HCT116 (cell line): Measurements from ENCODE around the gene A4GALT. TPM values are rescaled to one million over a fixed set of nuclear protein-coding genes. Genes with fewer than 3 reads are reported as not detected.

Experiments used
- ATAC-seq: fragments of 200-7000 bp; cut with Tn5 transposase; 2 replicates; pipeline ENCODE4 v1.9.1; 2020; ENCODE audit warnings: mild to moderate bottlenecking, moderate library complexity
- BruUV-seq: library from RNA; stranded (reverse); fragments of 400-500 nt; replicated peaks from 2 replicates; lab custom pipeline; 2021; lab: Mats Ljungman, UMichigan
- CTCF ChIA-PET: fragments of 300-600 bp; sonication (Branson Sonifier 250); formaldehyde crosslinking; loops from one replicate; lab custom pipeline; 2021; ENCODE audit warnings: antibody characterized with exemption; lab: Charles Lee
- POLR2A ChIA-PET: fragments of 300-600, 350-600 bp; sonication (Branson Sonifier 250); formaldehyde crosslinking; loops from one replicate; lab custom pipeline; 2021; ENCODE audit warnings: antibody characterized with exemption; lab: Charles Lee
- RAD21 ChIA-PET, 2 experiments: fragments of 300-600 bp; sonication (Branson Sonifier 250); formaldehyde crosslinking; loops; one replicate each; lab custom pipeline; 2023; ENCODE audit warnings: low total read pairs in 2 of 2; ENCODE audit not compliant: uncharacterized antibody in 2 of 2, unreplicated experiment in 2 of 2, low non-redundant PET in 1 of 2; lab: Charles Lee
- DNase-seq: peaks from one replicate; pipeline ENCODE4 v3.0.0-alpha.2; 2010; ENCODE audit warnings: low read depth, low spot score
- H2AFZ ChIP-seq: fragments of 200-600 bp; shearing (Covaris generic), sonication (generic); 2 replicates; pipeline ENCODE4 v1.6.1; 2017; ENCODE audit warnings: low read depth, mixed run types, mixed read lengths, antibody characterized with exemption, low read length; ENCODE audit not compliant: poor library complexity, severe bottlenecking
- H3K27ac ChIP-seq: 2 replicates; pipeline ENCODE4 v1.5.1; 2012; ENCODE audit warnings: low read depth, low read length
- H3K27me3 ChIP-seq: fragments of 200-600 bp; sonication (generic); 2 replicates; pipeline ENCODE4 v1.6.1; 2016; ENCODE audit warnings: mixed run types, low read length, mixed read lengths; ENCODE audit not compliant: insufficient read depth
- H3K36me3 ChIP-seq, 2 experiments: fragments of 200-500 bp in 1 of 2; fragments of 200-600 bp in 1 of 2; sonication (Bioruptor generic) in 1 of 2; sonication (generic) in 1 of 2; 2 replicates each; pipeline versions ENCODE4 v1.5.1 to v1.6.1; 2014 to 2016; ENCODE audit warnings: low read length in 2 of 2, inconsistent platforms in 1 of 2, mixed read lengths in 1 of 2, mixed run types in 1 of 2; ENCODE audit not compliant: insufficient read depth in 2 of 2, control insufficient read depth in 1 of 2
- H3K4me1 ChIP-seq, 2 experiments: fragments of 200-600 bp in 1 of 2; sonication (generic) in 1 of 2; 2 replicates each; pipeline versions ENCODE4 v1.5.1 to v1.6.1; 2012 to 2017; ENCODE audit warnings: low read length in 2 of 2, inconsistent platforms in 1 of 2, mild to moderate bottlenecking in 1 of 2, mixed read lengths in 1 of 2, mixed run types in 1 of 2, moderate library complexity in 1 of 2; ENCODE audit not compliant: insufficient read depth in 2 of 2, control insufficient read depth in 1 of 2
- H3K4me2 ChIP-seq: fragments of 200-600 bp; sonication (generic); 2 replicates; pipeline ENCODE4 v1.6.1; 2017; ENCODE audit warnings: mixed run types, low read length, mixed read lengths
- H3K4me3 ChIP-seq, 2 experiments: fragments of 200-600 bp in 1 of 2; sonication (generic) in 1 of 2; replicated peaks in 1 of 2; 2 replicates each; pipeline ENCODE4 v1.5.1; 2011 to 2016; ENCODE audit warnings: low read length in 2 of 2, control low read depth in 1 of 2, low read depth in 1 of 2, mild to moderate bottlenecking in 1 of 2, mixed read lengths in 1 of 2, mixed run types in 1 of 2
- H3K79me2 ChIP-seq: fragments of 200-600 bp; sonication (generic); 2 replicates; pipeline ENCODE4 v1.6.1; 2017; ENCODE audit warnings: mild to moderate bottlenecking, mixed run types, low read length, moderate library complexity, mixed read lengths; ENCODE audit not compliant: insufficient read depth
- H3K9ac ChIP-seq: fragments of 200-600 bp; sonication (generic); 2 replicates; pipeline ENCODE4 v1.6.1; 2016; ENCODE audit warnings: low read length, mixed read lengths
- H3K9me2 ChIP-seq: fragments of 200-600 bp; sonication (generic), shearing (Covaris generic); 2 replicates; pipeline ENCODE4 v1.6.1; 2017; ENCODE audit warnings: mixed run types, mild to moderate bottlenecking, moderate library complexity; ENCODE audit not compliant: insufficient read depth
- H3K9me3 ChIP-seq, 2 experiments: fragments of 200-500 bp in 1 of 2; fragments of 200-600 bp in 1 of 2; sonication (Bioruptor generic) in 1 of 2; sonication (generic) in 1 of 2; 2 replicates each; pipeline ENCODE4 v1.6.1; 2014 to 2017; ENCODE audit warnings: low read length in 2 of 2, mixed read lengths in 2 of 2, inconsistent platforms in 1 of 2, low read depth in 1 of 2, mild to moderate bottlenecking in 1 of 2, mixed run types in 1 of 2, moderate library complexity in 1 of 2; ENCODE audit not compliant: control insufficient read depth in 1 of 2, insufficient read depth in 1 of 2
- H4K20me1 ChIP-seq: fragments of 200-600 bp; sonication (generic), shearing (Covaris generic); 2 replicates; pipeline ENCODE4 v1.6.1; 2017; ENCODE audit warnings: mixed run types, mild to moderate bottlenecking, moderate library complexity; ENCODE audit not compliant: insufficient read depth
- ATF3 ChIP-seq: IDR thresholded peaks from 2 replicates; pipeline ENCODE4 v1.6.1; 2012
- CEBPB ChIP-seq: IDR thresholded peaks from 2 replicates; pipeline ENCODE4 v1.6.1; 2012; ENCODE audit warnings: low read depth
- CTCF ChIP-seq, 3 experiments: fragments of 200-600 bp in 1 of 3; sonication (generic) in 1 of 3; IDR thresholded peaks in 2 of 3; conservative IDR thresholded peaks in 1 of 3; 2 replicates each; pipeline ENCODE4 v1.5.1; 2012 to 2017; ENCODE audit warnings: low read depth in 2 of 3, low read length in 2 of 3, antibody characterized with exemption in 1 of 3, borderline replicate concordance in 1 of 3, control low read depth in 1 of 3, mild to moderate bottlenecking in 1 of 3, mixed read lengths in 1 of 3, mixed run types in 1 of 3, moderate library complexity in 1 of 3; ENCODE audit not compliant: insufficient read depth in 1 of 3
- ELF1 ChIP-seq: IDR thresholded peaks from 2 replicates; pipeline ENCODE4 v1.6.1; 2012; ENCODE audit warnings: low read depth, borderline replicate concordance
- EZH2 ChIP-seq: fragments of 200-600 bp; sonication (generic); IDR thresholded peaks from 2 replicates; pipeline ENCODE4 v1.6.1; 2017; ENCODE audit warnings: antibody characterized with exemption, mixed run types
- EZH2phosphoT487 ChIP-seq: fragments of 200-600 bp; IDR thresholded peaks from 2 replicates; pipeline ENCODE4 v1.6.1; 2018; ENCODE audit warnings: antibody characterized with exemption, borderline replicate concordance
- FOSL1 ChIP-seq: IDR thresholded peaks from 2 replicates; pipeline ENCODE4 v1.6.1; 2012; ENCODE audit warnings: low read depth
- MAX ChIP-seq: IDR thresholded peaks from 2 replicates; pipeline ENCODE4 v1.6.1; 2012
- POLR2A ChIP-seq: IDR thresholded peaks from 2 replicates; pipeline ENCODE4 v1.7.0; 2011; ENCODE audit warnings: borderline replicate concordance; ENCODE audit not compliant: insufficient read depth, insufficient read length; ENCODE audit errors: extremely low read depth
- POLR2AphosphoS5 ChIP-seq: IDR thresholded peaks from 2 replicates; pipeline ENCODE4 v1.6.1; 2011; ENCODE audit warnings: mild to moderate bottlenecking, low read depth, low read length, moderate library complexity
- REST ChIP-seq: IDR thresholded peaks from 2 replicates; pipeline ENCODE4 v1.6.1; 2012; ENCODE audit warnings: low read depth
- SIN3A ChIP-seq: IDR thresholded peaks from 2 replicates; pipeline ENCODE4 v1.6.1; 2012; ENCODE audit warnings: low read depth
- SP1 ChIP-seq: IDR thresholded peaks from 2 replicates; pipeline ENCODE4 v1.6.1; 2012; ENCODE audit warnings: low read depth
- SRF ChIP-seq: IDR thresholded peaks from 2 replicates; pipeline ENCODE4 v1.6.1; 2012; ENCODE audit warnings: low read depth
- YY1 ChIP-seq: IDR thresholded peaks from 2 replicates; pipeline ENCODE4 v1.6.1; 2011; ENCODE audit warnings: low read length, low read depth, moderate library complexity, mild to moderate bottlenecking; ENCODE audit not compliant: insufficient replicate concordance; ENCODE audit errors: extremely low read depth
- ZFX ChIP-seq: fragments of 450-650 bp; IDR thresholded peaks from 2 replicates; pipeline ENCODE4 v1.6.1; 2017
- intact Hi-C: fragments of 100-400 bp; cut with micrococcal nuclease; formaldehyde crosslinking; loops from 2 replicates; pipeline ENCODE4 v1.10.0; 2022
- total RNA-seq: library from RNA; stranded (reverse); gene quantifications from one replicate; pipeline ENCODE4 v1.2.1, GENCODE V29; 2021; ENCODE audit not compliant: unreplicated experiment

A4GALT gene
- total RNA-seq, 1 experiment from 2014 or later, result 16.0 TPM

- CTCF ChIA-PET, result no interaction called here
- no peaks in the 10 kb centered on the region for H3K27me3 ChIP-seq
- no TSS peak for BruUV-seq
- peak; percentile 40 for ATAC-seq
- H3K4me2 ChIP-seq, result peak overlapping the region; percentile 99
- intact Hi-C loops, result no loop called here
- H2AFZ ChIP-seq, result peak overlapping the region; percentile 99
- H3K4me1 ChIP-seq, result peaks cover 31 to 52% of the 10 kb centered on the region in 2 experiments
- DNase-seq, result no peak
- TF ChIP-seq EZH2phosphoT487 (no peak), FOSL1 (no peak), ATF3 (no peak)
- H3K27ac ChIP-seq, result no peak overlapping the region
- no peaks in the 10 kb centered on the region for H3K9me2 ChIP-seq
- peak overlapping the region; percentile 64 to 79 for H3K4me3 ChIP-seq
- peaks cover 14% of the 10 kb centered on the region; the same call in 1 of the 2 replicates for H3K79me2 ChIP-seq
- POLR2A ChIA-PET, result no interaction called here
- no peaks in the 10 kb centered on the region for H3K36me3 ChIP-seq
- no peaks in the 10 kb centered on the region for H4K20me1 ChIP-seq
- H3K9me3 ChIP-seq, result no peaks in the 10 kb centered on the region
- RAD21 ChIA-PET, result no interaction called here
- peak overlapping the region; percentile 67 for H3K9ac ChIP-seq
Observed at GRCh38 chr22:42721045-42721434, 370 bp upstream of the A4GALT start.

- RAD21 ChIA-PET, result no interaction called here
- TF ChIP-seq ELF1 (no peak), CTCF (IDR thresholded peaks at IDR 0.05 in 2 of 3, conservative IDR thresholded peaks at IDR 0.05 in 1 of 3; ENCODE audit: borderline replicate concordance in 1 of 3, insufficient read depth in 1 of 3, low read depth in 2 of 3, low read length in 2 of 3) (no peak), POLR2AphosphoS5 (no peak), POLR2A (no peak), MAX (no peak), SIN3A (no peak), CEBPB (no peak), ZFX (no peak), SRF (no peak), SP1 (no peak), YY1 (no peak), REST (no peak), EZH2 (no peak)
Observed at GRCh38 chr22:42719656-42720262, 911 bp downstream of the A4GALT start.

More at GRCh38 chr22:42719656-42720262, 911 bp downstream of the A4GALT start:
- Histone ChIP-seq H4K20me1 (no peaks in the 10 kb centered on the region), H3K36me3 (no peaks in the 10 kb centered on the region), H3K79me2 (peaks cover 15% of the 10 kb centered on the region; the same call in 1 of the 2 replicates), H3K9me3 (no peaks in the 10 kb centered on the region), H3K4me1 (peaks cover 31 to 58% of the 10 kb centered on the region in 2 experiments), H3K4me2 (peak overlapping the region; percentile 99), H3K9ac (peak overlapping the region; percentile 67), H3K9me2 (no peaks in the 10 kb centered on the region), H3K27me3 (no peaks in the 10 kb centered on the region), H2AFZ (no peak overlapping the region), H3K27ac (peak overlapping the region; percentile 68; the same call in 1 of the 2 replicates), H3K4me3 (peak overlapping the region; percentile 64 to 79)
- BruUV-seq, result no TSS peak
- CTCF ChIA-PET, result interaction anchor here (0.6 to 1.4 kb wide), 2 partner anchors 41 to 370 kb away, joined by 3 to 4 read pairs; no protein-coding TSS in a partner anchor
- intact Hi-C loops, result no loop called here
- no peak for DNase-seq
- POLR2A ChIA-PET, result no interaction called here
- no peak for ATAC-seq
